ENCODE data around the gene OR10S1.

The OR10S1 gene, protein sequence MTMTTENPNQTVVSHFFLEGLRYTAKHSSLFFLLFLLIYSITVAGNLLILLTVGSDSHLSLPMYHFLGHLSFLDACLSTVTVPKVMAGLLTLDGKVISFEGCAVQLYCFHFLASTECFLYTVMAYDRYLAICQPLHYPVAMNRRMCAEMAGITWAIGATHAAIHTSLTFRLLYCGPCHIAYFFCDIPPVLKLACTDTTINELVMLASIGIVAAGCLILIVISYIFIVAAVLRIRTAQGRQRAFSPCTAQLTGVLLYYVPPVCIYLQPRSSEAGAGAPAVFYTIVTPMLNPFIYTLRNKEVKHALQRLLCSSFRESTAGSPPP

GRCh38 chr11:123977731-123978347 lies at the start of gene OR10S1:
TSS of gene OR10S1 (minus strand) at chr11:123977781. CDS start at chr11:123977664, 117 bp downstream.
- TF ChIP-seq, protein P1, sequence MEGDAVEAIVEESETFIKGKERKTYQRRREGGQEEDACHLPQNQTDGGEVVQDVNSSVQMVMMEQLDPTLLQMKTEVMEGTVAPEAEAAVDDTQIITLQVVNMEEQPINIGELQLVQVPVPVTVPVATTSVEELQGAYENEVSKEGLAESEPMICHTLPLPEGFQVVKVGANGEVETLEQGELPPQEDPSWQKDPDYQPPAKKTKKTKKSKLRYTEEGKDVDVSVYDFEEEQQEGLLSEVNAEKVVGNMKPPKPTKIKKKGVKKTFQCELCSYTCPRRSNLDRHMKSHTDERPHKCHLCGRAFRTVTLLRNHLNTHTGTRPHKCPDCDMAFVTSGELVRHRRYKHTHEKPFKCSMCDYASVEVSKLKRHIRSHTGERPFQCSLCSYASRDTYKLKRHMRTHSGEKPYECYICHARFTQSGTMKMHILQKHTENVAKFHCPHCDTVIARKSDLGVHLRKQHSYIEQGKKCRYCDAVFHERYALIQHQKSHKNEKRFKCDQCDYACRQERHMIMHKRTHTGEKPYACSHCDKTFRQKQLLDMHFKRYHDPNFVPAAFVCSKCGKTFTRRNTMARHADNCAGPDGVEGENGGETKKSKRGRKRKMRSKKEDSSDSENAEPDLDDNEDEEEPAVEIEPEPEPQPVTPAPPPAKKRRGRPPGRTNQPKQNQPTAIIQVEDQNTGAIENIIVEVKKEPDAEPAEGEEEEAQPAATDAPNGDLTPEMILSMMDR (IDR thresholded peaks at IDR 0.05) = no peak

DNA sequence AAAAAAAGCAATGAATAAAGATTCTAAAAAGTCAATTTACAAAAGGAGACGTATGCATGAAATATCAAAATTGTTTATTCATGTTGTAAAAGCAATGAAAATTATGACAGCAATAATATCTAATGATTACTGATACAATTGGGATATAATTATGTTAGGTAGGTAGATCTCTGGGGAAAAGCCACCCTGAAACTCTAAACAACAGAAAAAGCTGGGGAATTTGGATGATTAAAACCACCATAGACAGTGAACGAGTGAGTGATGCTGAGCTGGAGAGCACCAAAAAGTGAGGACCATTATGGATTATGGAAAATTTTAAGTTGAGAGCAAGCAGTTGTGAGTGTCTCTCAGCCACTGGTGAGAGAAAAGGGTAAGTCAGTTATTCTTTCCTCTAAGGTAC lies 48.9 kb upstream of the OR10S1 start, which contains the start of gene OR10G8:
Gene OR10G8, plus strand, starts transcription at position 301 of the 400 bp plus-strand sequence. CDS start 2,825 bp downstream, outside the sequence.
- TF ChIP-seq, protein P1 (IDR thresholded peaks at IDR 0.05) = no peak

DNA sequence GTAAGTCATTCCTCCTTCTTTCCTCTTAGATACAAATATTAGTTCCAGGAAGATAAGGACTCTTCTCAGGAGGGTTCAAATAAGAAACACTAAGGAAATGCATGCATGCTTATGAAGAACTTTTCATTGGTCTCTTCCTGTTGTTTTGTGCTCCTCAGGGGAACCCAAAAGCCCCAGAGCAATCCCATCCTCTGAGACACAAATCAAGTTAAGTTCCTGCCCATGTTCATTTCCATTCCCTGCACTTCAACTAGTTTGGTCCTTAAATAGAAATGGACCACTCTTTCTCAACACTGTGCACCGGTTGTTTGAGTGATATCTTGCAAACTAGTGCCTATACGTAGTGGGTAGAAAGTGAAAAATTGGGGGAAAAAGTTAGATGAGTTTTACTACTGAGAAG lies 35.1 kb upstream of the OR10S1 start, which contains the start of gene OR10G4:
Gene OR10G4, plus strand, starts transcription at position 301 of the 400 bp plus-strand sequence. CDS start 2,578 bp downstream, outside the sequence.
- TF ChIP-seq, protein P1 (IDR thresholded peaks at IDR 0.05) = no peak

GRCh38 chr11:123995119-123995518 lies 17.5 kb upstream of the OR10S1 start, which contains the start of gene OR10G6:
TSS of gene OR10G6 (minus strand) at chr11:123995161. CDS start at chr11:123995161, 0 bp downstream.
- TF ChIP-seq, protein P1 (IDR thresholded peaks at IDR 0.05) = no peak

DNA sequence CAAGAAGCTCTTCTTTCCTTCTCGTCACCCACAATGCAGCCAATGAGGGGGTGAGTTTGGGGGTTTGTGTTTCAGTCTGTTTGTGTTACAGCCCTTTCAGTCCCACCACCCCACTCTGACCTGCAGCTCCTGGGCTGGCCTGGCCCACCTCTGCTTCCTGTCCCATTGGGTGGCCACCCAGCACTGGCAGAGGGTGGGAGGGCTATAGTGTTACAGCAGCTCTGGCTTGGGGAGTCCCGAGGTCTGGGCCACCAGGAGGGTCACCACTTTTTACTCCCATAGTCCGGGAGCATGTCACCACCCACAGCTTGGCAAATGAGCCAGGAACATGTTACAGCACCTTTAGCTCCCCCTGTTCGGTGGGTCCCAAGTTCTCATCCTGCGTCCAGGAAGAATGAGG lies 1.7 kb upstream of the OR10S1 start:
- TF ChIP-seq, protein P1 (IDR thresholded peaks at IDR 0.05) = no peak

DNA sequence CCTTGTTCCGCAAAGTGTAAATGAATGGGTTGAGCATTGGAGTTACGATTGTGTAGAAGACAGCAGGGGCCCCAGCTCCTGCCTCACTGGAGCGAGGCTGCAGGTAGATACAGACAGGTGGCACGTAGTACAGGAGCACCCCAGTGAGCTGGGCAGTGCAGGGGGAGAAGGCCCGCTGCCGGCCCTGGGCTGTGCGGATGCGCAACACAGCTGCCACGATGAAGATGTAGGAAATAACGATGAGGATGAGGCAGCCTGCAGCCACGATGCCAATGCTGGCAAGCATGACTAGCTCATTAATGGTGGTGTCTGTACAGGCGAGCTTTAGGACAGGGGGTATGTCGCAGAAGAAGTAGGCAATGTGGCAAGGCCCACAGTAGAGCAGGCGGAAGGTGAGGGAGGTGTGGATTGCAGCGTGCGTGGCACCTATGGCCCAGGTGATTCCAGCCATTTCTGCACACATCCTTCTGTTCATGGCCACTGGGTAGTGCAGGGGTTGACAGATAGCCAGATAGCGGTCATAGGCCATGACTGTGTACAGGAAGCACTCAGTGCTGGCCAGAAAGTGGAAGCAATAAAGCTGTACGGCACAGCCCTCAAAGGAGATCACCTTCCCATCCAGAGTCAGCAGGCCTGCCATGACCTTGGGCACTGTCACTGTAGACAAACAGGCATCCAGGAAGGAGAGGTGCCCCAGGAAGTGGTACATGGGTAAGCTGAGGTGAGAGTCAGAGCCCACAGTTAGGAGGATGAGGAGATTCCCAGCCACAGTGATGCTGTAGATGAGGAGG lies 616 bp downstream of the OR10S1 start:
- TF ChIP-seq, protein P1 (IDR thresholded peaks at IDR 0.05) = no peak

DNA sequence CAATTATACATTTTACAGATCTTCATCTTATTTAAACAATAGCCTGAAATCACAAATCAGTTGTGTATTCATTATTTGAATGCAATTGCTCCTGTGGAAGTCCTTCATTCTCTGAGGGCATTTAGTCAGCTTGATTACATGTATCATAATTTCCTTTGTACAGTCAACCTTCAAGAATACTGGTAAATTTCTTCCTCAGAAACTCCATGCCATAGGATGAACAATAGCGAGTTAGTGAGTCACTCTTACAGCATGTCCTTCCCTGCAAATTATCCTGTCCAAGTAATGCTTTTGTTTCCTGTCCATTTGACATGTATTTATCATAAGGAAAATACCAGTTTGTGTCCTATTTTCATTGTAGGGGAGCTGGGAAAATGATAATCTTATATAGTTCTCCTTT lies 3.8 kb downstream of the OR10S1 start:
- TF ChIP-seq, protein P1 (IDR thresholded peaks at IDR 0.05) = no peak

Data from LNCAP (cell line).